COR-L47 (cell line): ENCODE measurements around the gene PARS2.

Experiments used
- DNase-seq: peaks from one replicate; lab custom pipeline; 2025; lab: John Stamatoyannopoulos, UW

PARS2 gene

DNA sequence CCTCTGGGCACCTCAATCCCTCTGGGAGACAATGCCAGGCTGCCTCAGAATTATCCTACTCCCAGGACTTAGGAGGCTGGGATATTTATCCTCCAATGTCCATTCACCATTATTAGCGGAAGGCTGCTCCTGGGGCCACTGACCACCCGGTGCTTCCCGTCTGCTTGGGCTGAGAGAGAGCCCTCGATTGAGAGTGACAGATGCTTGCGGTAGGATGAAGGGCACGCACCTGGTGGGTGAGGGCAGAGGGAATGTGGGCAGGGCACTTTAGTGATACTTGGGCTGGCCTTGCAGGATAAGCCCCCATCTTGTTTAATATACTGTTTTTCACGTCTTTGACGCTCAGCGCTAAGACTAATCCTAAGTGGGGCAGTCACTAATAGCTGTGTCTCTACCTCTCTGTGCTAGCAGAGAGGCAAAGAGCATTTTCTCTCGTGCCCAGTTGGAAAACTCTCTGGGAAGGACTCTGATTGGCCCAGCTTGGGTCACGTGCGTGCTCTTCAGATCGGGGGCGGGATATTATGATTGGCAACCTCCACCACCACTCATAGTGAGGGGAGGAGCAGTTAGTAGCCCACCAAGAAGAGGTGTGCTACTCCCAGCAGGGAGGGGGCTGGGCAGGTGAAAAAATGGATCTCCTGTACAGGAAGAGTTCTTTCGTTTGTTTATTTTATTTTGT is 10.6 kb upstream of the PARS2 start:
- no peak for DNase-seq

DNA sequence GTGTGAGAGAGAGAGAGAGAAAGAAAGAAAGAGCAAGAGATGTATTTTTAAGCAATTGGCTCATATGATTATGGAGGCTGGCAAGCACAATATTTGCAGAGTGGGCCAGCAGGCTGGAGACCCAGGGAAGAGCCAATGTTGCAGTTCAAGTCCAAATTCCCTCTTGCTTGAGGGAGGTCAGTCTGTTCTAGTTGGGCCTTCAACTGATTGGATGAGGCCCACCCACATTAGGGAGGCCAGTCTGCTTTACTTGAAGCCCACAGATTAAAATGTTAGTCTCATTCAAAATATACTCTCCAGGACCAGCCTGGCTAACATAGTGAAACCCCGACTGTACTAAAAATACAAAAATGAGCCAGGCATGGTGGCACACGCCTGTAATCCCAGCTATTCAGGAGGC is 8.6 kb upstream of the PARS2 start:
- DNase-seq: no peak

DNA sequence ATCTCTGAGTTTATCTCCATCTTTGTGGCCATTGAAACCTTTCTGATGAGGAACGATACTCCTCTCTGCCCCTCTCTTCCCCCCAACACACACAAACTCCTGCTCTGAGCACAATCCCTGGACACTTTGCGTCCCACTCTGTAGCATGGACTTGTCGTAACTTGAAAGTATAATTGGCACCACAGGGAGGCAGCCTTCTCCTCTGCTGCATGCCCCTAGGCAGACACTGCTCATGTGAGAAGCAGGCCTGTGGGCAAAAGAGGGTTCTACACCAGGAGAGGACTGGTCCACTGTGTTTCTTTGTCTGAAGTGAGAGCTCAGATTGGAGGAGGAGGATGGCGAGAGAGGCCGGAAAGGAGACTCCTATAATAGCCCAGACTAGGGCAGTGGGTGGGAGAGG is 3.8 kb upstream of the PARS2 start:
- DNase-seq: no peak

DNA sequence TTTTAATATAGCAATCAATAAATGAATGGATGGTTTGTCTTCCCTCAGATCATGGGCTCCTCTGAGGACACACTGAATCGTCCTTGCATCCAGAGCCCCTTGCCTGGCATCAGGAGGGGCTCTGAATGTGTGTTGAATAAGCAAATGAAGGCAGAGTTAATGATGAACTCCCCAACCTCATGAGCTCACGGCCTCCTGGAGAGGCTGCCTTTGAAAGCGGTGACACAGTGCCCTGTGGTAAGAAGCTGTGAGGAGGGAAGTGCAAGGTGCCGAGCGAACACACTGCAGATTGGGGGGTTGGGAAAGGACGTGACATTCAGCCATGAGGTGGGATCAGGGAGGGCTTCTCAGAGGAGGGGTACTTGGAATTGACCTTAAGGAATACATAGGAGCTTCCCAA is 3.2 kb upstream of the PARS2 start:
- no peak for DNase-seq

DNA sequence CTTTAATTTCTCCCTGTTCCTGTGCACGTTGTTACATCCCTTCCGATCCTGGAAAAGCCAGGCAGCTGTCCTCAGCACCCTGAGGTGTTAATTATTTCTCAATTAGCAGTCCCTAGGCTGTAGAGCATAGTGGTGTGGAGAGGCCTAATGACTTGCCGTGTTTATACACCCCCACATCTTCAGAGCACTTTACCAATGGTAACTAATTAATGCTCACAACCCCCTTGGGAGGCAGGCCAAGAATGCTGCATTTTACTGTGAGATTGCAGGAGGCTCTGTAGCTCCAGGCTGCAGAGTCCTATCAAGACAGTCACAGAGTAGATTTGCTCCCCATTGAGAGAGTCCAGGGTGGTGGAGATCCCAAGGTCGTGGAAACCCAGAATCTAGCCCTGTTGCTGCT is 2.4 kb upstream of the PARS2 start:
- DNase-seq: peak; percentile 91

DNA sequence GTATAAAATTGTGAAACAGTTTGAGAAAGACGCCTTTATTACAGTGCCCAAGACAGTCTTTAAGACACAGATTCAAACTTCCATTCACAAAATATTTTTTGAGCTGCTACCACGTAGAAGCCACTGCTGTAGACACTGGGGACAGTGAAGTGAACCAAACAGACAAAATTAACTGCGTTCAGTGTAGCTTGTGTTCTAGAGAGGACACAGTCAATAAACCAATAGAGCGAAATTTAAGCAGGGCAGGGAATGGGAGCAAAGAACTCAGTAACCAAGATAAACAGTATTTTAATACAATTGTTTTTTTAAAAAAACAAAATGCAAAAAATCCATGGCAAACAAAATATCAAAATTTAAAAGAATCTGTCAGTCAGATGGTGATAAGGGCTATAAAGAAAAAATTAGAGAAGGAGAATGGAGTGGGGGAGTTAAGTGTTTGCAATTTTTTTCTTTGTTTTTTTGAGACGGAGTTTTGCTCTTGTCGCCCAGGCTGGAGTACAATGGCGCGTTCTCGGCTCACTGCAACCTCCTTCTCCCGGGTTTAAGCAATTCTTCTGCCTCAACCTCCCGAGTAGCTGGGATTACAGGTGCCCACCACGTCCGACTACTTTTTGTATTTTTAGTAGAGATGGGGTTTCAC is 719 bp upstream of the PARS2 start:
- DNase-seq: no peak

DNA sequence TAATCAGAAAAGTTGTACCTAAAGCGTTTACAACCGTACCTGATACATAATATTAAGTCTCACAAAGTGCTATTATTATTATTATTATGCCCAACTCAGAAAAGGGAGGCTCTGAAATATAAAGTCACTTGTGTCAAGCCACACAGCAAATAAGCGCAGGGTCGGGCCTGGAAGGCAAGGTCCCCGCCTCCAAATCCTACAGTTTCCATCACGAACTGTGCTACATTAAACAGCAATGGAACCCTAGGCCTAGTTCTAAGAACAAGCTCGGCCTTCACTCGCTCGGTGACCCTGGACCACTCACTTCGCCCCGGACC is 549 bp downstream of the PARS2 start:
- DNase-seq: no peak

DNA sequence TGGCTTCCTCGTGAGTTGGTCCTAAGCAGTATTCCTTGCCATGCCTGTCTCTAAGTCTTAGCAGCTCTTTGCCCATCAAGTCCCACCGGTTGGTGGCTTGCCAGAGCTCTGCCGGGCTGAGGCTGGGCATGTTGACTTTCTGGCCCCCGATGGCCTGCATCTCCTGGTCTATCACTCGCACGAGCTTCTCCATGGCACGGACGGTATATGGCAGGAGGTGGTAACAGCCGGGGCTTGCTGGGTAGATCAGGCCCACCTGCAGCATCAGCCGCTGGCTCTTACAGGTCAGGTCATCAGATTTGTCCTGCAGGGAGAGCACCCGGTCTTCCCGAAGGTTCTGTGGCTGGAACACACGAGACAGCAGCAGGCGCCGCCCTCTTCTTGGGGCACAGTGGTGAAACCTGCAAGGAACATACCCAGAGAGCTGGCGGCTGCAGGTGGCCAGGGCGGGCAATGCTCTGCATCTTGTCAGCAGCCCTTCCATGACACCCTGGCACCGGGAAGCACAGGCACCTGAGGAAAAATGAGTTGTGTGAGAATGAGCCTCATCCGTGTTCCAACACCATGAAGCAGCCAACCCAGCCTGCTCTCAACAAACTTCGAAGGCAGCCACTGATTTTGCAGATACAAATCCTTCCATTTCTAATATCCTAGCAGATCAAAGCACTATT is 5.5 kb downstream of the PARS2 start:
- no peak for DNase-seq

DNA sequence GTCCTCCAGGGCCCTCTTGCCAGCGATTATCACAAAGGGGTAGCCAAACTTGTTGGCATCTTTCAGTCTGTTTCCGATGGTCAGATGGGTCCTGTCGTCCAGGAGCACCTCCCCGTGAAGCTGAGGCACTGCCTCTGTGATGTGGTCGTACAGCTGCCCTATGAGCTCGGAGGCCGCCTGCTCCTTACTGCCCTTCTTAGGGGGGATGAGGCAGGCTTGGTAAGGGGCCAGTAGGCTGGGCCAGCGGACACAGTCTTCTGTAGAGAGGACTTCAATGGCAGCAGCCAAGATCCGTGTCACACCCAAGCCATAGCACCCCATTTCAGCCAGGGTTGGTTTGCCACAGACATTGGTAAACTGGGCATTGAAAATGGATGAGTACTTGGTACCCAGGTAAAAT is 6.5 kb downstream of the PARS2 start:
- no peak for DNase-seq

DNA sequence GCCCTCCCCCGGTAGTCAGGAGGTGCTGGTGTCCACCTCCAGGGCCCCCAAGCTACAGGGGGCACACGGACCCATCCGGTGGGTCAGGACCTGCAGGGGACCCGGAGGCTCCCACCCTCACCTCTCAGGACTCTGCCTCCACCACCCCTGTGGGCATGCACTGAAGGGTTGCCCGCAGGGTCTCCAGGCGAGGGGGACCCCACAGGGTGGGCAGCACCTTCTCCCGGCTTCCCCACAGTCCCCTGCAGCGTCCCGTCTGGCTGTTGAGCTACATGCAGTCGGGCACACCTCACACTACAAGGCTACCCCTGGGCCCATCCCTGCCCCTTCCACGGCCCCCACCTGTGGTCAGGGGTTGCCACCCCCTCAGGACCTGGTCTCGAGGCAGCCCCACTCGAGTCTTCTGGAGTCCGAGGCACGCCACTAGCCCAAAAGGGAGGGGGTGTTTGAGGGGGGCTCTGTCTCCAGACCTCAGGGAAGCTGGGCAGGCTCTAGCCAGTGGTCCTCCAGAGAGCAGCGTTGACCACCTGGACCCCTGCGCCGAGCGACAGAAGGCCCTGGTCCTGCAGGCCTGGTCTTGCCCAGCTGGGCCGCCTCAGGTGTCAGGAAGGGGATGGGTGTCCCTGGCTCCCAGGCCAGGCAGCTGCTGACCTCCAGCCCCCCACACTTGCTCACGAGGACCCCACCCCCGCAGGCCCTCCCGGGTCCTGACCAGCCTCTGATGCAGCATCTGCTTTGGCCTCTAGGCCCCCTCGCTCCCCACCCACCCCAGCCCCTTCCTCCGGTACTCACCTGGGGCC is 9.6 kb downstream of the PARS2 start:
- no peak for DNase-seq

DNA sequence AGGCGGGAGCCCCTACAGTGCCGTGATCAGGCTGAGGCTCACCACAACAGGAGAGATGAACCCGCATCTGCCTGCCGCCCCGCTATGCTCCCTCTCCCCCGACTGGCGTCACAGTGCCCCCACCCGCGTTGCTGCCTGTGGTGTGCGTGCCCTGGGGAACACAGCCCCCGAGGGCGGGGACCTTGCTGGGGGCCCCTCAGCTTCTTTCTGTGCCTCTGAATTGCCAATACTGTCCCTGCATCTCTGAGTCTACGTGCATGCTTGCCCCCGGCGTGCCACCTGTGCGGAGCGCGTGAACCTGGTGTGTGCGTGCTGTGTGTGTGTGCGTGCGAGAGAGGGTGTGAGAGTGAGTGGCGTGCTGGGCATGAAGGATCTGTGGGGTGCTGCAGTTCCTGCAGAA is 10.3 kb downstream of the PARS2 start:
- DNase-seq: no peak

DNA sequence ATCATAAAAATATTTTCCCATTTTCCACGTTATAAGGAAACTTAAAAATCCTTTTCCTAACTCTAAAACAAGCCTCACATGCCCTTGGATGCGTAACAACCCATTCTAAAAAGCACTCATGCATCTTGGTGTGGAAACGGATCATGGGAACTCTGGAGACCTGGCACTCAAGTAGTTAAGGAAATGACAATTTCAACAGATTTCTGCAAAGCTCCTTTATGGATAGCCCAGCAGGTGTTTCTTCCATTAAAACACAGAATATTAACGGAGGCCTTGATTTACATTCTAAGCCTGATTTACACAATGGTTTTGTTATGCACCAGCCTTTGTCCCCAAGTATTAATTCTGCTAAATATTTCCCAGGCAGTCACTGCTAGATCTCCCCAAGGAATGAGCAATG is 12.9 kb downstream of the PARS2 start:
- no peak for DNase-seq

DNA sequence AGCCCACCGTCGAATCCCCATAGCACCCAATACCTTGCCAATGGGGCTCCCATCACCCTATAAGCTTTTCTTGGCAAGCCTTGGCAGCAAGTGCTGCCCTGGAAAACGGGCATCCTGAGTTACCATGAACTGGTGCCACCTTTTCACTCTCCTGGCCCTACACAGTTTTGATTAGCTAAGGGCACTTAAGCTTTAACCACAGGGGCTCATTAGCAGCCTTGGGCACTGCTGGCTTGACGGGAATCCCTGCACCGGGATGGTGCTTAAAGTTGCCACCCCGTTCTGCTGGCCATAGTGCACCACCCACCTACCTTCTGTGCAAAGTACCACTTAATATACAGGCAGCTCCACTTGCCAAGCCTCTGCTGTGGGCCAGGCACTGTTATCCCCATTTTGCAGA is 13.7 kb downstream of the PARS2 start:
- no peak for DNase-seq

DNA sequence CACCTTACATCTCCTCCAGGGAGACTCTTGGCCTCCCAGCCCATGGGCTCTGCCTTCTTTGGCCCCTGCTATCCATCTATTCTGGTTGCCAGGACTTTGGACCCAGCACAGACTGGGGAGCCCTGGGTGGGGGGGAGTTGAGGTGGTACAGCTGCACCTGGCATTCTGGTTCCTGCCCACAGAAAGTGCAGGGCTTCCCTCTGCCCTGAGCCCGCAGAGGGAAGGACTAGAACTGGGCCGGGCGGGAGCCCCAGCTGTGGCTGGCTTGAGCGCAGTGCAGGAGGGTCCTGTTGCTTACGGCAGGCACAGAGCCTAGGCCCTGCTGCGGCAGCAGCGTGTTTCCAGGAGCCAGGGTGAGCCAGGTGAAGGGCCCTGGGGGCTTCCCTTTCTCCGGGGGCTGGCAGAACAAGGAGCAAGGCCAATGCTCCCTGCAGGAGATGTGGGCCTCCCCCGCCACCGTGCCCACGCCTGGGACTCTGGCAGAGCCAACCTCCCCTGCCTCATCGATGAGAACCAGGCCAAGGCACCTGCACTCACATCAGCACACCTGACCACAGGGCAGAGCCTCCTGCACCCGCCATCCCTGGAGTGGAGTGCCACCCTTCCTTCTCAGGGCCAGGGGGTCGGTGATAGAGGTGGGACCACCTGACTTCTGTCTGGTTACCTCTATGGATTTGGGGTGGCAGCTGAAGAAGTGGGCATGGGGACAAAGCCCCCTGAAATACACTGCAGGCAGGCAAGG is 16.1 kb downstream of the PARS2 start:
- no peak for DNase-seq

DNA sequence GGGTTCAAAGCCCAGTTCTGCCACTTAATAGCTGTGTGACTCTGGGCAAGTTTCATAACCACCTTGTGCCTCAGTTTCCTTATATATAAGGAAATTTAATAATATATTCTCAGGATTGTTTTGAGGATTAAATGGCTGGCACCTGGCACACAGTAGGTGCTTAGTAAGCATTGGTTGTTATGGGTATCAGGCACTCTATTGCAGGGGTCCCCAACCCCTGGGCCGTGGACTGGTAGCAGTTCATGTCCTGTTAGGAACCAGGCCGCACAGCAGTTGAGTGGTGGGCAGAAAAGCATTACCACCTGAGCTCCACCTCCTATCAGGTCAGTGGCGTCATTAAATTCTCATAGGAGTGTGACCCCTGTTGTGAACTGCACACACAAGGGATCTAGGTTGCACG is 18.5 kb downstream of the PARS2 start:
- DNase-seq: no peak

DNA sequence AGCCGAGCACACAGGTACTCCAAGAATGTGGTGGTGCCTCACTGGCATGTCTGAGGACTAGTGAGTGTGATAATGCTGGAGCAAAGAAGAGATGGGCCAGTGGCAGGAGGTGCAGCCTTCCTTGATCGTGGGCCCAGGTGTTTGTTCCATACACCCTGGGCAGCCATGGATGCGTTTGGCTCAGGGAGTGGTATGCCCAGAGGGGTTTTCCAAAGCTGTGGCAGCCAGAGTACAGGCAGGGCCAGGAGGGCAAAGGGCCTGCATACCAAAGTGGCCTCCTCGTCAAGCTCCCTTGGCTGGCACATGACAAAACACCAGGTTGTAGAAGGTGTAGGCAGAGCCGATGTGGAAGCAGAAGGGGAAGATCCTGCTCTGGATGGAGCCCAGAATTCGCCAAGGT is 19.0 kb downstream of the PARS2 start:
- DNase-seq: no peak

DNA sequence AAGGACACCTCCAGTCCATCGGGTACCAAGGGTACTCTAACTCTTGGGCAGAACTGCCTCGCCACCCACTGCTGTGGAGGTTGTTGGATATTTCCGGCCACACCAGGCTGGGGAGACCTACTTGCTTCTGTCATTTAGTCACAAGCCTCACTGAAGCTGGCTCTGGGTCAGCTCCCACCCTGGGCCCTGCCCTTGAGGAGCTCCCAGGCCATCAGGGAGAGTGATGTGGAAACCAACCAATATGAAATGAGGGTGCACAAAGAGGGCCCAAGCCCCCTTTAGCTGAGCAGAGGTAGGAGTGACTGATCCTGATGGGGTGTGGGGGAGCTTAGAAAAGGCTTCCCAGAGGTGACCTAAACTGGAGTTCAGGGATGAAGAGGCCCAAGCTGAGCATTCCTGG is 19.6 kb downstream of the PARS2 start:
- no peak for DNase-seq

DNA sequence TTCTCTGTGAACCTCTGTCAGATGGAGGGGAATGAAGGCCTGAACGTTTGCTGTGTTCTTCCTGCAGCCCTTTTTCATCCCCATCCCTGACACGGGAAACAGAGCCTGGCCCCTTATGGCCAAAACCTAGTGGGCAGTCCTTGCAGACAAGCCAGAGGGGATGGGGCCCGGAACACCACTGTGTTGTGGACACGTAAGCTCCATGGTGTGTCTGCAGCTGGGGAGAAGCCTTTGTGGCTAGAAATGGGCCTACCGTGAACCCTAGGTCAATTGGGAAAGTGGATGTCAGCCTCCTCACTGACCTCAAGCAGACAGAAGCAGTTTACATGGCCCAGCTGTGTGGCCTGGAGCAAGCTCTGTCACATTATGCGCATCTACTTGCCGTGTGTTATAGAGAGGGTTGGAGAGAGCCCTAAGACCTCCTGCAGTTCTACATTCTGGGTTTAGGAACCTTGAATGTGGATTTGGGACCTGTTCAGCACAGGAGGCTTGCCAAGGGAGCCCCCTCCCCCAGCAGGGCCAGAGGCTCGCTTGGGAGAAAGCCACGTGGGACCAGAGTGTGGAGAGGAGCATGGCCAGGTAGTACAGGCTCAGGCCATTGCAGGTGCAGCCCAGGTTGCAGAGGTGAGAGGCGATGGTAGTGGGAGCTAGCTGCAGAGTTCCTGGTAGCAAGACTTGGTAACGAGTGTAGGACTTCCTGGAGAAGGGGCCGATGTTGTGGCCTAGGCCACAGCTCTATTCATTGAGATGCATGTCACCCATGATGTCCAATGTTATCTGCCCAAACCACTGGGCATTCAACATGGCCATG is 20.7 kb downstream of the PARS2 start:
- DNase-seq: no peak

DNA sequence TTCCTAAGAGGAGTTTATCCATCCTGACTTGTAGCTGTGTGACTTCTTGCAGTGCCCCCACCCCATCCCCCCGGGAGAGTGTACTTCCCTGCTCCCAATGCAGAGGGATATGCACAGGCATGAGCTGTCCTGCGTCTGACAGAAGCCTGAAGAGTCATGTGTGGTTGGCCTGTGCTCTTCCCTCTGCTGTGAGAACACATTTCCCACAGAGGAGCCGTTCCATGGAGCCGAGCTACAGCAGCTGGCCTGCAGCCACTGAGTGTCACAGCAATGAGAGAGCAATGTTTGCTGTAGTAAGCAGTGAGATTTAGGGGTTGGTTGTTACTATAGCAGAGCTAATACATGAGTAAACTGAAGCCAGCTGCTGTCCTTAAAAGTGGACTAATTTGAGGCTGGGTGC is 22.0 kb downstream of the PARS2 start:
- no peak for DNase-seq

DNA sequence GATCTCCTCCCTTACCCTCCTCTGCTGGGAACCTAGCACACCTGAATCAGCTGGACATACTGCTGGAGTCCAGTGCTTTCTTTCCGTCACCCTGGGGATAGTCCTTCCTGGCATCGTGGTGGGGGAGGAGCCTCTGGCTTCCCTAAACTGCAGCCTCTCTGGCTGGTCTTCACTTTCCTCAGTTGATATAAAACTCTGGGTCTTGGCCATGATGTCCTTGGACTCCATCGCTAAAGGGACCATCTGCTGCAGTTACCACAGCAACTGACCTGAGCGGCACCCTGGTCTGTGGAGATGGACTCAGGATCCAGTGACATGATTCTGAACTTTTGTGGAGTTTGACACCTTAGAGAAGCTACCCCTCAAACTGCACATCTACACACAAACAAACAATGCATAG is 22.8 kb downstream of the PARS2 start:
- DNase-seq: no peak

DNA sequence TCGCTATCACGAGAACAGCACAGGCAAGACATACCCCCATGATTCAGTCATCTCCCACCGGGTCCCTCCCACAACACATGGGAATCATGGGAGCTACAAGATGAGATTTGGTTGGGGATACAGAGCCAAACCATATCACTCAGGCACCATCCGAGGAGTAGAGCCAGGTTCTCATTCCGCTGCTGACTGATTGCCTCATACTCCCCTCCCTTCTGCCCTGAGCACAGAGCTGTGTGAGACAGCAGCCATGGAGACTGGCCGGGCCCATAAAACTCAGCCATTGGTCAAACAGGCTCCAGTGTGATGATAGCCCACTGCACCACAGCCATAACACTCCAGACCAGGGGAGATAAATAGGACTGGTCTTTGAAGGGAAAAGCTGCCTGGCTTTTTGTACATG is 26.1 kb downstream of the PARS2 start:
- DNase-seq: no peak

DNA sequence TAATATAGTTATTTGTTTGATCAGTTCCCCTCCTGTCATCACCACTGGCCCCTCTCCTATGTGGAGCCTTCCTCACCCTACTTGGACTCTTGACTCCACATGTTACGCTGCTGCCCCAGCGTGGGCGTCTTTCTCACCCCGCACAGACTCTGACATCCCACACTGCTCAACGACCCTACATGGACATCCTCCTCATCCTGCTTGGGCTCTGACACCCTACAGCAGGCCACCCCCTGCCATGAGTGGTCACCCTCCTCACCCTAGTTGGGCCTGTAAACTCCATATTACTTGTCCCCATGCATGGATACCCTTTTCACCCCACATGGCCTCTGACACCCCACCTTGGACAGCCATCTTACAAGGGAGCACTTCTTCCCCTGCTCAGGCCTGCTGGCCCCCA is 27.6 kb downstream of the PARS2 start:
- DNase-seq: no peak
